Measurements from ENCODE around the gene HTR1D.

- TF ChIP-seq POLR2A (IDR thresholded peaks at IDR 0.05) (no peak), CTCF (IDR thresholded peaks at IDR 0.05) (no peak), POLR2AphosphoS5 (IDR thresholded peaks at IDR 0.05) (no peak)
Measured at GRCh38 chr1:23194119-23194984, 22.9 kb downstream of the HTR1D start.
